OCI-LY1 (cell line): ENCODE data around the gene KRT78.

Experiments
- CTCF ChIP-seq: fragments of 200-600 bp; sonication (generic), shearing (Covaris generic); IDR thresholded peaks from 2 replicates; pipeline ENCODE4 v1.5.1; 2017; ENCODE audit warnings: mild to moderate bottlenecking, antibody characterized with exemption, low read length, moderate library complexity, mixed read lengths
- EZH2 ChIP-seq: fragments of 200-600 bp; sonication (generic), shearing (Covaris generic); IDR thresholded peaks from 2 replicates; pipeline ENCODE4 v1.8.0; 2017; ENCODE audit warnings: borderline replicate concordance, mixed run types, mild to moderate bottlenecking, antibody characterized with exemption, low read length, moderate library complexity, mixed read lengths

- no peak for TF ChIP-seq EZH2
- TF ChIP-seq CTCF = no peak
These were observed at the start of gene KRT78 for GRCh38 chr12:52848661-52849255.
